Testis (tissue), 2 donors: ENCODE results near the gene CAGE1.

Experiments used
- CTCF ChIP-seq, 3 experiments: fragments of 450-650 bp in 2 of 3; fragments of 200-600 bp in 1 of 3; sonication (generic) in 1 of 3; IDR thresholded peaks; one replicate each; pipeline ENCODE4 v1.5.1; 2016 to 2019; ENCODE audit warnings: antibody characterized with exemption in 3 of 3, mild to moderate bottlenecking in 2 of 3, moderate library complexity in 1 of 3
- POLR2A ChIP-seq: fragments of 450-650 bp; IDR thresholded peaks from one replicate; pipeline ENCODE4 v1.6.1; 2017; ENCODE audit warnings: antibody characterized with exemption, mild to moderate bottlenecking, moderate library complexity

- TF ChIP-seq CTCF (IDR thresholded peaks at IDR 0.05) = no peak
- TF ChIP-seq POLR2A = no peak
Observed at GRCh38 chr6:7426447-7427169, 37.1 kb upstream of the CAGE1 start.
